ENCODE data around the gene SELPLG.

- no peak for TF ChIP-seq EP300 (IDR thresholded peaks at IDR 0.05)
- no peak for TF ChIP-seq CTCF (IDR thresholded peaks at IDR 0.05)
These were observed 3.7 kb upstream of the SELPLG start for GRCh38 chr12:108637222-108637971.

All from gastroesophageal sphincter (tissue), 3 donors.